NCI-H2227 (cell line): ENCODE data around the gene LRP2.

Source experiments
- DNase-seq: peaks from one replicate; lab custom pipeline; 2025; ENCODE audit not compliant: unreplicated experiment; lab: John Stamatoyannopoulos, UW

LRP2 gene

GRCh38 chr2:169131587-169132512 lies 230.5 kb downstream of the LRP2 start:
- peak; percentile 73 for DNase-seq

GRCh38 chr2:169129703-169130243 lies 232.6 kb downstream of the LRP2 start:
- no peak for DNase-seq

- DNase-seq, result no peak
Observed at GRCh38 chr2:169119851-169120250, 242.5 kb downstream of the LRP2 start.

- no peak for DNase-seq
Observed at GRCh38 chr2:169119123-169119760, 243.1 kb downstream of the LRP2 start.

GRCh38 chr2:169118060-169118459 lies 244.3 kb downstream of the LRP2 start:
- DNase-seq, result no peak

- no peak for DNase-seq
Observed at GRCh38 chr2:169116993-169117392, 245.3 kb downstream of the LRP2 start.

GRCh38 chr2:169116327-169116726 lies 246.0 kb downstream of the LRP2 start:
- DNase-seq, result no peak

GRCh38 chr2:169114056-169114455 lies 248.3 kb downstream of the LRP2 start:
- DNase-seq, result no peak

GRCh38 chr2:169112841-169113240 lies 249.5 kb downstream of the LRP2 start:
- no peak for DNase-seq

- DNase-seq, result peak; percentile 32
Observed at GRCh38 chr2:169110916-169111315, 251.4 kb downstream of the LRP2 start.

- no peak for DNase-seq
Observed at GRCh38 chr2:169110419-169110818, 251.9 kb downstream of the LRP2 start.

GRCh38 chr2:169109502-169110409 lies 252.6 kb downstream of the LRP2 start:
- peak; percentile 90 for DNase-seq

- DNase-seq, result no peak
Observed at GRCh38 chr2:169108099-169108884, 254.0 kb downstream of the LRP2 start.

GRCh38 chr2:169107645-169108044 lies 254.7 kb downstream of the LRP2 start:
- no peak for DNase-seq

- DNase-seq, result no peak
Observed at GRCh38 chr2:169106563-169107545, 255.5 kb downstream of the LRP2 start.

GRCh38 chr2:169106134-169106533 lies 256.2 kb downstream of the LRP2 start:
- no peak for DNase-seq

- DNase-seq, result peak; percentile 26
Observed at GRCh38 chr2:169105476-169105875, 256.9 kb downstream of the LRP2 start.

GRCh38 chr2:169104848-169105247 lies 257.5 kb downstream of the LRP2 start:
- DNase-seq, result no peak

- DNase-seq, result no peak
Observed at GRCh38 chr2:169095621-169096105, 266.7 kb downstream of the LRP2 start.
